IMR-90 (cell line): ENCODE measurements around the gene FARP1.

Experiments used
- CEBPB ChIP-seq: IDR thresholded peaks from 2 replicates; pipeline ENCODE4 v1.6.1; 2012; ENCODE audit warnings: low read depth, low read length, improper control_type of control experiment
- FOS ChIP-seq: fragments of 150-350 bp; IDR thresholded peaks from 2 replicates; pipeline ENCODE4 v1.6.1; 2016; ENCODE audit warnings: low read depth, low read length
- MAFK ChIP-seq: IDR thresholded peaks from 2 replicates; pipeline ENCODE4 v1.6.1; 2012; ENCODE audit warnings: low read depth, low read length, improper control_type of control experiment
- MAZ ChIP-seq: IDR thresholded peaks from 2 replicates; pipeline ENCODE4 v1.6.1; 2012; ENCODE audit warnings: low read depth, mild to moderate bottlenecking, low read length, improper control_type of control experiment, moderate library complexity, borderline replicate concordance
- POLR2A ChIP-seq: IDR thresholded peaks from 2 replicates; pipeline ENCODE4 v1.6.1; 2012; ENCODE audit warnings: mild to moderate bottlenecking, low read depth, low read length
- RFX5 ChIP-seq: IDR thresholded peaks from 2 replicates; pipeline ENCODE4 v1.8.0; 2012; ENCODE audit warnings: low read depth, mild to moderate bottlenecking, low read length, moderate library complexity
- TF ChIP-seq, protein P1 (sequence below): conservative IDR thresholded peaks from 2 replicates; pipeline ENCODE4 v1.5.1; 2012; ENCODE audit warnings: mild to moderate bottlenecking, low read depth, low read length, improper control_type of control experiment
- TF ChIP-seq, protein P2 (sequence below): fragments of 150-350 bp; IDR thresholded peaks from 2 replicates; pipeline ENCODE4 v1.6.1; 2016; ENCODE audit warnings: low read depth, mild to moderate bottlenecking, low read length, moderate library complexity, borderline replicate concordance

DNA sequence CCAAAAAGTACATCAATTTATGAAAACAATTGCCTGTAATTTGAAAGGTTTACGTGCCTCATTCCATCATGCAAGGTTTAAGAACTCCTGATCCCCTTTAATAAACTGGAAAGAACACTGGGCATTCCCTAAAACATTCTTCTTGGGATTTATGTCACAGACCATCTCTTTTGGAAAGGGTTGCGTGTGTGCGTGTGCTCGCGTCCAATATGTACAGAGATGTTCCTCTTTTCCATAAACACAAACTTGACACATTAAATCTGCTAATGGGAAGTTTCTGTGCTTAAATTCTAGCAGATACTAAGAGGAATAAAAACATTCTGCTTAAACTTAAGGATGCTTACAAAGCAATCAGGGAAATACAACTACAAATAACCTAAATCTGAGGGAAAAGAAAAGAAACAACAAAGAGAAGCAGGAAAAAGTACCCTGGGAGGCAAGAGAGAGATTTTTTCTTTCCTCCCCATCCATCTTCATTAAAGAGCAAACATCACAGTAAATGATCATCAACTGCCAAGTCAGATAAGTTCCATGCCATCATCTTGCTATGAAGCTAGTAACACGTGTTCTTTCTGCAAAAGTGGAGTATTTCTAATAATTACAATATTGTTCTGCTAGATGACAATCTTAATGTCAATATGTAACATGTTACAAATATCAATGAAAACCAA, 350.3 kb downstream of the FARP1 start:
- no peak for TF ChIP-seq POLR2A
- TF ChIP-seq, protein P1, sequence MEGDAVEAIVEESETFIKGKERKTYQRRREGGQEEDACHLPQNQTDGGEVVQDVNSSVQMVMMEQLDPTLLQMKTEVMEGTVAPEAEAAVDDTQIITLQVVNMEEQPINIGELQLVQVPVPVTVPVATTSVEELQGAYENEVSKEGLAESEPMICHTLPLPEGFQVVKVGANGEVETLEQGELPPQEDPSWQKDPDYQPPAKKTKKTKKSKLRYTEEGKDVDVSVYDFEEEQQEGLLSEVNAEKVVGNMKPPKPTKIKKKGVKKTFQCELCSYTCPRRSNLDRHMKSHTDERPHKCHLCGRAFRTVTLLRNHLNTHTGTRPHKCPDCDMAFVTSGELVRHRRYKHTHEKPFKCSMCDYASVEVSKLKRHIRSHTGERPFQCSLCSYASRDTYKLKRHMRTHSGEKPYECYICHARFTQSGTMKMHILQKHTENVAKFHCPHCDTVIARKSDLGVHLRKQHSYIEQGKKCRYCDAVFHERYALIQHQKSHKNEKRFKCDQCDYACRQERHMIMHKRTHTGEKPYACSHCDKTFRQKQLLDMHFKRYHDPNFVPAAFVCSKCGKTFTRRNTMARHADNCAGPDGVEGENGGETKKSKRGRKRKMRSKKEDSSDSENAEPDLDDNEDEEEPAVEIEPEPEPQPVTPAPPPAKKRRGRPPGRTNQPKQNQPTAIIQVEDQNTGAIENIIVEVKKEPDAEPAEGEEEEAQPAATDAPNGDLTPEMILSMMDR = no peak
- no peak for TF ChIP-seq RFX5
- TF ChIP-seq FOS = no peak
- no peak for TF ChIP-seq CEBPB
- no peak for TF ChIP-seq MAFK
- TF ChIP-seq MAZ = no peak
- TF ChIP-seq, protein P2, sequence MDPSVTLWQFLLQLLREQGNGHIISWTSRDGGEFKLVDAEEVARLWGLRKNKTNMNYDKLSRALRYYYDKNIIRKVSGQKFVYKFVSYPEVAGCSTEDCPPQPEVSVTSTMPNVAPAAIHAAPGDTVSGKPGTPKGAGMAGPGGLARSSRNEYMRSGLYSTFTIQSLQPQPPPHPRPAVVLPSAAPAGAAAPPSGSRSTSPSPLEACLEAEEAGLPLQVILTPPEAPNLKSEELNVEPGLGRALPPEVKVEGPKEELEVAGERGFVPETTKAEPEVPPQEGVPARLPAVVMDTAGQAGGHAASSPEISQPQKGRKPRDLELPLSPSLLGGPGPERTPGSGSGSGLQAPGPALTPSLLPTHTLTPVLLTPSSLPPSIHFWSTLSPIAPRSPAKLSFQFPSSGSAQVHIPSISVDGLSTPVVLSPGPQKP = no peak
